Superior temporal gyrus (tissue), 1 donor: ENCODE results near the gene STAT5A.
A peak's percentile ranks its signal among the peaks of the same experiment; 100 is the strongest.

ENCODE experiments used
- DNase-seq: peaks from one replicate; pipeline ENCODE4 v3.0.0-alpha.2; 2016; ENCODE audit errors: extremely low spot score

Gene STAT5A

GRCh38 chr17:42268236-42268635 is 20.1 kb upstream of the STAT5A start:
- no peak for DNase-seq

GRCh38 chr17:42270170-42270535 is 18.1 kb upstream of the STAT5A start:
- no peak for DNase-seq

GRCh38 chr17:42270596-42270995 is 17.7 kb upstream of the STAT5A start:
- DNase-seq = no peak

- no peak for DNase-seq
Observed at GRCh38 chr17:42271006-42271778, 17.1 kb upstream of the STAT5A start.

GRCh38 chr17:42271779-42272035 is 16.6 kb upstream of the STAT5A start:
- no peak for DNase-seq

- DNase-seq = no peak
Observed at GRCh38 chr17:42272162-42272907, 16.0 kb upstream of the STAT5A start.

- no peak for DNase-seq
Observed at GRCh38 chr17:42273474-42274252, 14.6 kb upstream of the STAT5A start.

- DNase-seq = no peak
Observed at GRCh38 chr17:42274253-42274542, 14.1 kb upstream of the STAT5A start.

GRCh38 chr17:42274812-42275526 is 13.3 kb upstream of the STAT5A start:
- peak; percentile 38 for DNase-seq

- DNase-seq = no peak
Observed at GRCh38 chr17:42275527-42276358, 12.6 kb upstream of the STAT5A start.

GRCh38 chr17:42276359-42276608 is 12.0 kb upstream of the STAT5A start, which contains the start of gene STAT5B:
Gene STAT5B, minus strand, starts transcription at chr17:42276391. Its CDS starts 44,264 bp downstream, at chr17:42232127.
- DNase-seq = peak; percentile 68

- DNase-seq = no peak
Observed at GRCh38 chr17:42276609-42277341, 11.5 kb upstream of the STAT5A start.

GRCh38 chr17:42277342-42277712 is 11.0 kb upstream of the STAT5A start:
- DNase-seq = no peak

- DNase-seq = no peak
Observed at GRCh38 chr17:42279776-42280630, 8.3 kb upstream of the STAT5A start.

GRCh38 chr17:42281571-42282096 is 6.7 kb upstream of the STAT5A start:
- no peak for DNase-seq

- no peak for DNase-seq
Observed at GRCh38 chr17:42282478-42283080, 5.7 kb upstream of the STAT5A start.

- DNase-seq = no peak
Observed at GRCh38 chr17:42283241-42284023, 4.9 kb upstream of the STAT5A start.

GRCh38 chr17:42284024-42284369 is 4.3 kb upstream of the STAT5A start:
- no peak for DNase-seq

GRCh38 chr17:42284566-42284965 is 3.7 kb upstream of the STAT5A start:
- DNase-seq = no peak
